Osteoblast (primary cell): ENCODE results near the gene ADAM19. TPM values are rescaled to one million over a fixed set of nuclear protein-coding genes. Genes with fewer than 3 reads are reported as not detected.

Source experiments
- DNase-seq: peaks from one replicate; pipeline ENCODE4 v3.0.0; 2011; ENCODE audit warnings: low spot score, mixed read lengths; ENCODE audit not compliant: insufficient read length; ENCODE audit errors: missing footprints
- H2AFZ ChIP-seq: 2 replicates; pipeline ENCODE4 v1.6.0; 2011; ENCODE audit warnings: mild to moderate bottlenecking, low read length
- H3K27ac ChIP-seq: 2 replicates; pipeline ENCODE4 v1.5.1; 2011; ENCODE audit warnings: mild to moderate bottlenecking, low read depth, low read length, moderate library complexity
- H3K27me3 ChIP-seq: 2 replicates; pipeline ENCODE4 v1.6.0; 2012; ENCODE audit warnings: mild to moderate bottlenecking, control low read depth, inconsistent platforms, low read length, moderate library complexity; ENCODE audit not compliant: insufficient read depth
- H3K36me3 ChIP-seq: 2 replicates; pipeline ENCODE4 v1.5.1; 2011; ENCODE audit warnings: mild to moderate bottlenecking, low read length, control low read depth, moderate library complexity; ENCODE audit not compliant: insufficient read depth
- H3K4me1 ChIP-seq: 2 replicates; pipeline ENCODE4 v1.5.1; 2011; ENCODE audit warnings: mild to moderate bottlenecking, low read length, control low read depth, moderate library complexity; ENCODE audit not compliant: insufficient read depth
- H3K4me2 ChIP-seq: 2 replicates; pipeline ENCODE4 v1.6.0; 2011; ENCODE audit warnings: mild to moderate bottlenecking, low read length; ENCODE audit not compliant: insufficient read depth
- H3K4me3 ChIP-seq: fragments of 200-600 bp; sonication (generic); 3 replicates; pipeline ENCODE4 v1.5.1; 2012; ENCODE audit warnings: mild to moderate bottlenecking, low read length, inconsistent platforms; ENCODE audit not compliant: insufficient read depth
- H3K79me2 ChIP-seq: 2 replicates; pipeline ENCODE4 v1.6.0; 2012; ENCODE audit warnings: mild to moderate bottlenecking, low read length, control low read depth, inconsistent platforms; ENCODE audit not compliant: insufficient read depth
- H3K9me3 ChIP-seq: 2 replicates; pipeline ENCODE4 v1.5.1; 2011; ENCODE audit warnings: low read depth, low read length, control low read depth
- H4K20me1 ChIP-seq: 2 replicates; pipeline ENCODE4 v1.6.0; 2012; ENCODE audit warnings: mild to moderate bottlenecking, low read length, control low read depth; ENCODE audit not compliant: insufficient read depth
- CTCF ChIP-seq: IDR thresholded peaks from 2 replicates; pipeline ENCODE4 v1.5.1; 2011; ENCODE audit warnings: mild to moderate bottlenecking, low read depth, low read length, moderate library complexity; ENCODE audit errors: extremely low read depth
- total RNA-seq: library from RNA; depleted of rRNA; stranded (reverse); fragments of >200 nt; gene quantifications from 2 replicates; pipeline ENCODE4 v1.2.3, GENCODE V29; 2012

The ADAM19 gene
- total RNA-seq, 1 donor, result 14.5 TPM

- Histone ChIP-seq H4K20me1 (no peaks in the 10 kb centered on the region), H3K79me2 (no peaks in the 10 kb centered on the region), H2AFZ (no peak overlapping the region), H3K36me3 (peaks cover 28% of the 10 kb centered on the region), H3K9me3 (no peaks in the 10 kb centered on the region), H3K27ac (no peak overlapping the region), H3K27me3 (no peaks in the 10 kb centered on the region), H3K4me3 (no peak overlapping the region), H3K4me1 (peaks cover 13% of the 10 kb centered on the region), H3K4me2 (no peak overlapping the region)
- no peak for TF ChIP-seq CTCF
- DNase-seq, result peak; percentile 77
These were observed 68.4 kb downstream of the ADAM19 start for GRCh38 chr5:157506981-157507780.

- Histone ChIP-seq H3K9me3 (no peaks in the 10 kb centered on the region), H3K27ac (no peak overlapping the region), H3K4me3 (no peak overlapping the region), H3K79me2 (no peaks in the 10 kb centered on the region), H2AFZ (no peak overlapping the region), H4K20me1 (no peaks in the 10 kb centered on the region), H3K36me3 (peaks cover 28% of the 10 kb centered on the region), H3K27me3 (no peaks in the 10 kb centered on the region), H3K4me2 (no peak overlapping the region), H3K4me1 (peaks cover 4% of the 10 kb centered on the region)
- DNase-seq, result no peak
- no peak for TF ChIP-seq CTCF
These were observed 69.4 kb downstream of the ADAM19 start for GRCh38 chr5:157506066-157506590.

- no peaks in the 10 kb centered on the region for H3K9me3 ChIP-seq
- no peak overlapping the region for H2AFZ ChIP-seq
- no peak for TF ChIP-seq CTCF
- H4K20me1 ChIP-seq, result no peaks in the 10 kb centered on the region
- no peak overlapping the region for H3K27ac ChIP-seq
- no peaks in the 10 kb centered on the region for H3K79me2 ChIP-seq
- no peak overlapping the region for H3K4me3 ChIP-seq
- H3K27me3 ChIP-seq, result no peaks in the 10 kb centered on the region
- DNase-seq, result no peak
- H3K4me2 ChIP-seq, result no peak overlapping the region
- peaks cover 31% of the 10 kb centered on the region for H3K36me3 ChIP-seq
- no peaks in the 10 kb centered on the region for H3K4me1 ChIP-seq
These were observed 70.1 kb downstream of the ADAM19 start for GRCh38 chr5:157505496-157505895.

- Histone ChIP-seq H3K27me3 (no peaks in the 10 kb centered on the region), H3K4me3 (no peak overlapping the region), H3K9me3 (no peaks in the 10 kb centered on the region), H3K79me2 (no peaks in the 10 kb centered on the region), H3K4me2 (no peak overlapping the region), H3K4me1 (no peaks in the 10 kb centered on the region), H2AFZ (no peak overlapping the region), H3K27ac (no peak overlapping the region), H4K20me1 (no peaks in the 10 kb centered on the region), H3K36me3 (peaks cover 30% of the 10 kb centered on the region)
- no peak for DNase-seq
- no peak for TF ChIP-seq CTCF
These were observed 71.5 kb downstream of the ADAM19 start for GRCh38 chr5:157504053-157504452.
